ENCODE data around the gene SLA2.

SLA2 gene

GRCh38 chr20:36587388-36588070 lies 58.5 kb downstream of the SLA2 start:
- no peak for TF ChIP-seq EZH2 (IDR thresholded peaks at IDR 0.05; ENCODE audit: borderline replicate concordance, low read length)
- no peak for TF ChIP-seq CTCF (IDR thresholded peaks at IDR 0.05; ENCODE audit: low read length)

DNA sequence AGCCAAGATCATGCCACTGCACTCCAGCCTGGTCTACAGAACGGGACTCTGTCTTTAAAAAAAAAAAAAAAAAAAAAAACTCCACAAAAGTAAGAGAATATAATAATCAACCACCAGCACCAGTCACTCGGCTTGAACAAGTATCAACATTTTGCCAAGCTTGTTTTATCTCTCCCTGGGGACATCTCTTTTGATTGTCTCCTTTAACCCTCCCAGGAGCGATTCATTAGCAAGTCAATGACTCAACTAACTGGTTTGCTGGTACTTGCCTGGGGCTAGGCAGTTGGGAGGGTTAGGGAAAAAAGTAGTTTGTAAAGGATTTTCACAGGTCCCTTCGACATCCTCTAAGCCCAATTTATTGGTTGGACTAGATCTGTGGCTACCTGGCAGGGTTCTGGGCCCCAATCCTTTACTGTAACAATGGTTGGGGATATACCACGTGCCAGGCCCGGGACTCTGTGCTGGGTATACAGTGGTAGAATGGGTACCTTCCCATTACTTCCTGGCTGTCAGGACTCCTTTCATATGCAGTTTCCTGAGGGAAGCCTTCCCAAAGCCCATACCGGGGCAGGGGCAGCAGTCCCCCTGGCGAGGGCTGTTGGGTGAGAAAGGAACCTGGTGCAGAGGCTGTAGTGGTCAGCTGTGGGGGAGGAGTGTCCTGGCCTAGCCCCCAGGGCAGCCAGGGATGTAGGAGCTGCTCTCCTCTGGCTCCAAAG lies 60.4 kb downstream of the SLA2 start:
- no peaks in the 10 kb centered on the region for H3K9me2 ChIP-seq (ENCODE audit: low read depth, low read length)
- no peak overlapping the region for H3K4me2 ChIP-seq (ENCODE audit: low read length)
- no peak overlapping the region for H3K9ac ChIP-seq (ENCODE audit: low read length)
- H3F3A ChIP-seq (ENCODE audit: insufficient read depth, low read length), result no peaks in the 10 kb centered on the region; the same call in 1 of the 2 replicates
- no peaks in the 10 kb centered on the region for H3K9me3 ChIP-seq (ENCODE audit: low read length)
- H2AFZ ChIP-seq (ENCODE audit: low read length), result no peak overlapping the region
- peaks cover 54% of the 10 kb centered on the region for H3K36me3 ChIP-seq (ENCODE audit: insufficient read depth, low read length)
- no peaks in the 10 kb centered on the region for H3K27me3 ChIP-seq (ENCODE audit: insufficient read depth, low read length)
- H4K20me1 ChIP-seq (ENCODE audit: insufficient read depth, low read length), result no peaks in the 10 kb centered on the region
- no peak overlapping the region for H3K27ac ChIP-seq (ENCODE audit: low read depth, low read length, poor library complexity, severe bottlenecking)
- TF ChIP-seq CTCF (IDR thresholded peaks at IDR 0.05; ENCODE audit: low read length) (no peak), EZH2 (IDR thresholded peaks at IDR 0.05; ENCODE audit: borderline replicate concordance, low read length) (no peak)
- H3K79me2 ChIP-seq (ENCODE audit: insufficient read depth, low read length), result no peaks in the 10 kb centered on the region
- H3K4me1 ChIP-seq (ENCODE audit: insufficient read depth, low read length, severe bottlenecking), result no peaks in the 10 kb centered on the region
- no peak overlapping the region for H3K4me3 ChIP-seq (ENCODE audit: low read depth, low read length, poor library complexity, severe bottlenecking)

More at GRCh38 chr20:36587388-36588070, 58.5 kb downstream of the SLA2 start:
- Histone ChIP-seq H3K27ac (ENCODE audit: low read depth, low read length, poor library complexity, severe bottlenecking) (no peak overlapping the region), H3K9ac (ENCODE audit: low read length) (no peak overlapping the region), H3K4me3 (ENCODE audit: low read depth, low read length, poor library complexity, severe bottlenecking) (no peak overlapping the region), H3K36me3 (ENCODE audit: insufficient read depth, low read length) (peaks cover 50% of the 10 kb centered on the region; the same call in 1 of the 2 replicates), H3K9me3 (ENCODE audit: low read length) (no peaks in the 10 kb centered on the region), H4K20me1 (ENCODE audit: insufficient read depth, low read length) (no peaks in the 10 kb centered on the region), H3K9me2 (ENCODE audit: low read depth, low read length) (no peaks in the 10 kb centered on the region), H3K4me2 (ENCODE audit: low read length) (no peak overlapping the region), H3K4me1 (ENCODE audit: insufficient read depth, low read length, severe bottlenecking) (peaks cover 8% of the 10 kb centered on the region), H2AFZ (ENCODE audit: low read length) (no peak overlapping the region), H3F3A (ENCODE audit: insufficient read depth, low read length) (no peaks in the 10 kb centered on the region; the same call in 1 of the 2 replicates), H3K79me2 (ENCODE audit: insufficient read depth, low read length) (no peaks in the 10 kb centered on the region), H3K27me3 (ENCODE audit: insufficient read depth, low read length) (no peaks in the 10 kb centered on the region)

- Histone ChIP-seq H3K9ac (ENCODE audit: low read length) (no peak overlapping the region), H3K36me3 (ENCODE audit: insufficient read depth, low read length) (peaks cover 60% of the 10 kb centered on the region), H2AFZ (ENCODE audit: low read length) (no peak overlapping the region), H3K27ac (ENCODE audit: low read depth, low read length, poor library complexity, severe bottlenecking) (no peak overlapping the region), H3K79me2 (ENCODE audit: insufficient read depth, low read length) (no peaks in the 10 kb centered on the region), H4K20me1 (ENCODE audit: insufficient read depth, low read length) (no peaks in the 10 kb centered on the region), H3K27me3 (ENCODE audit: insufficient read depth, low read length) (no peaks in the 10 kb centered on the region), H3K4me1 (ENCODE audit: insufficient read depth, low read length, severe bottlenecking) (no peaks in the 10 kb centered on the region), H3K9me2 (ENCODE audit: low read depth, low read length) (no peaks in the 10 kb centered on the region), H3K4me2 (ENCODE audit: low read length) (no peak overlapping the region), H3K9me3 (ENCODE audit: low read length) (no peaks in the 10 kb centered on the region), H3K4me3 (ENCODE audit: low read depth, low read length, poor library complexity, severe bottlenecking) (no peak overlapping the region), H3F3A (ENCODE audit: insufficient read depth, low read length) (no peaks in the 10 kb centered on the region; the same call in 1 of the 2 replicates)
- TF ChIP-seq EZH2 (IDR thresholded peaks at IDR 0.05; ENCODE audit: borderline replicate concordance, low read length) (no peak), CTCF (IDR thresholded peaks at IDR 0.05; ENCODE audit: low read length) (no peak)
Measured at GRCh38 chr20:36584018-36584481, 61.9 kb downstream of the SLA2 start.

All from OCI-LY1 (cell line).